GM20431 (cell line): ENCODE data around the gene TMCC1.

Experiments
- in situ Hi-C: fragments of 300-500 bp; cut with MseI, MboI; formaldehyde crosslinking; loops from one replicate; pipeline ENCODE4 v1.15.0; 2020; ENCODE audit warnings: low sequenced_read_pairs; ENCODE audit not compliant: unreplicated experiment

The TMCC1 gene

DNA sequence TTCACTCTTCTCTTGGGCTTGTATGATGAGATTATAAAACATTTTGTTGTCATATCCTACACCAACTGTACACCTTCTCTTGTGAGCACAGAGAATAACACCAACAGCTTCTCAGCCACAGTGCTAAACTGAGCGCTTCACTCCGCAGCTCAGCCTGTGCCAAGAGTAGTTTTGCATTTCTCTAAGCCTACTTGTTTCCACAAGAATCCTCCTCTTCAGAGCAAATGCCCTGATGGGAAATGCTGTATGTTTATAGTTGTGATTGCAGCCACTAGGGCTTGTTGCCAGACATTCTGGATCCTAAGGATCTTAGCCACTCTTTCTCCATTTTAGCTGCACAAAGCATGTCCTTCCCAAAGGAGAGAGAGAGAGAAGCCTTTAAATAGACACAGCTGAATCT lies 148.3 kb downstream of the TMCC1 start:
- in situ Hi-C loops: no loop called here

DNA sequence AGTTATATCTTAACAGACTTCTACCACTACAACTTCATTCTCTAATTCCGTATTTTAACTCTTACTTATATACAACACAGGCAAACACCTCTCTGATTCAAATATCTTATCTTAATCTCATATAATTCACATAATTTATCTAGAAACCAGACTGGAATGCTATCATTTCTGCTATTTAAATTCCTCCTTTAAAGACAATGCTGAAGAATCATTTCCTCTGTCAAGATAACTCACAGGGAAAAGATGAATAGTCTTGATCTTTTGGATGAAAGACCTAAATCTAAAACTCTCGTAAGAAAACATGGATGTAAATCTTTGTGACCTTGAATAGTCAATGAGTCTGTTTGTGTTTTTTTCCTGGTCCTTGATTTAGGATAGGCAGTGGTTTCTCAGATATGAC lies 151.7 kb downstream of the TMCC1 start:
- in situ Hi-C loops: no loop called here

DNA sequence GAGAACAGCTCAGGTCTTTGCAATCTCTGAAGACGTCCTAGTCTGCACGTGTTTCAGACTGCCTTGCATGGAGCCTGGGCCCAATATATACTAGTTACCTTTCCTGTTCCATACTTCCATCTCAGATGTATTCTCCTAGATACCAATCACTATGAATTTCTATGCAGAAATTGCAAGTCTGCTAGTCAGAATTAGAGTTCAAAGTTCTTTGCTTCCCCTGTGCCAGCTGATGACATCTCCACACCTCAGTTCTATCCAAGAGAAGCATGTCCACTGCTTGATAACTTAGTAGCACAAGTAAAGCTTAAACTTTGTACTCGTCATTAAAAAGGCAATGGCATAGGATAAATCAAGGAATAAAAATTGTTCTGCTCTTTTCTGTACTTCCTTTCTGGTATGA lies 153.4 kb downstream of the TMCC1 start:
- in situ Hi-C loops: no loop called here

DNA sequence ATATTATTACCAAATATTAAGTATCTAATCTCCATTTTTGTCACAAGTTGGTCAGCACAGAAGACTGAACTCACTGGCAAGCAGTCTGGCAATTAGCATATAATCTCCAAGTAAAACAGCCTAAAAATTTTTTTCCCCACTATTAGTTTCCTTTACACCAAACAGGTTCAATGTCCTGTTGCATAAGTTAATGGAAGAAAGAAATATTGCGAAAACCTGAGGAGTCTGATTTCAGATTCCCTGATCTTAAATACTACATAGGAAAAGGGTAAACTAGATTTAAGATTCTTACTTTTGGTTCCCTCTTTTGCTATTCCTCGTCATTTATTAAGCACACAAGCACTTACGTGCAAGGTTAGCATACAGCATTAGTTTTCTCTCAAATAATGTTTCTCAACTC lies 153.9 kb downstream of the TMCC1 start:
- in situ Hi-C loops: no loop called here

DNA sequence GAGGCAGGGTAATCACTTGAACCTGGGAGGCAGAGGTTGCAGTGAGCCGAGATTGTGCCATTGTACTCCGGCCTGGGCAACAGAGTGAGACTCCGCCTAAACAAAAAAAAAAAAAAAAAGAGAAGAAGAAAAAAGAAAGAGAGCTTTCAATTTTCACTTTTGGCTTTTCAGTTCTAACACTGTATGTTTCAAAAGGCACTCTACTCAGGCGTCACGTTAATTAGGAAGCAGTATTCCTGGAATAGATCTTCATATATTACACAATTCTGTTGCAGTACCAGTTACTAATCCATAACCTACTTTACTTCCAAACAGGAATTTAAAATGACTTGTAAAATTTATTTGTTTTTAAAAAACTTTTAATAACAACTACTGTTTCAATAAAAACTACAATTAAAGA lies 155.3 kb downstream of the TMCC1 start:
- in situ Hi-C loops: no loop called here

DNA sequence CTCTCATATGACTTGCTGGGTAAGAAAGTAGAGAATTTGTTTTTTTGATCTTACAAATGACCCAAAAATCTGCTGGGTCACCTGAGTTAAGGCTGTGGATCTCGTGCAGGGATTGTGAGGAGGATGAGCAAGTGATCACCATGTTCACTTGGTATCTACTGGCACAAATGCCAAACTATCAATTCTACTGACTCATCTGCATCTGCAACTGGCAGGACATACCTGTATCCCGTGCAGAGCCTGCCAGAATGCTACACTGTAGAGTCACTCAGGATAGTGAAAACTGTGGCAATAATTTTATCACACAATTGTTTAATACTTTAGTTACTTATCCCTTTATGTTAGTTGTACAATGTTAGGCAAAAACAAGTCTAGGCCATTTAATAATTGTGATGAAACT lies 157.4 kb downstream of the TMCC1 start:
- in situ Hi-C loops: no loop called here

DNA sequence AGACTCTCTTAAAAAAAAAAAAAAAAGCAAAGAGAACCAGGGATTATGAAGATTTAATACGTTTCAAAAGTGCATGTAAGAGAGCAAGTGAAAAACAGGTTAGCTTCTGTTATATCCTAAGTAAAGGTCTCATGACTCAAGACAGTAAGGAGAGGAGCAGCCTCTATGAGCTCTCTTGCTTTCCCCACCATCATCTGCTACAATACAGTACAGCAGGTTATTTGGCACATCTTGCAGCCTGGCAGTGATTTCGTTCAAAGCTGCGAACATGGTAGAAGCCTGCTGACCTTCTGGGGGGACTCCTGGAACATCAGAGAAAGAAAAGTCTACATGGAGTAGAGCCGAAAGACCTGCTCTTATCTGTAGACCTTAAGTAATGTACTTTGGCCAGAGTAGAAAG lies 157.9 kb downstream of the TMCC1 start:
- in situ Hi-C loops: no loop called here

DNA sequence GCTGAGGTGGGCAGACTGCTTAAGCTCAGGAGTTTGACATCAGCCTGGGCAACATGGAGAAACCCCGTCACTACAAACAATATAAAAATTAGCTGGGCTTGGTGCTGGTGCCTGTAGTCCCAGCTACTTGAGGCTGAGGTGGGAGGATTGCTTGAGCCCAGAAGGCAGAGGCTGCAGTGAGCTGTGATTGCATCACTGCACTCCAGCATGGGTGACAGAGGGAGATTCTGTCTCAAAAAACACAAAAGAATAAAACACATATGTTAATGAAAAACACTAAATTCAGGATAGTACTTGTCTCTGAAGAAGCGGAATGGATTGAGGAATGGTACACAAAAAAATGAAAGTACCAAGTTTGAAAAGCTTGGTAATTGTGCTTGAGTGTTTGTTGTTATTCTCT lies 159.1 kb downstream of the TMCC1 start:
- in situ Hi-C loops: no loop called here

DNA sequence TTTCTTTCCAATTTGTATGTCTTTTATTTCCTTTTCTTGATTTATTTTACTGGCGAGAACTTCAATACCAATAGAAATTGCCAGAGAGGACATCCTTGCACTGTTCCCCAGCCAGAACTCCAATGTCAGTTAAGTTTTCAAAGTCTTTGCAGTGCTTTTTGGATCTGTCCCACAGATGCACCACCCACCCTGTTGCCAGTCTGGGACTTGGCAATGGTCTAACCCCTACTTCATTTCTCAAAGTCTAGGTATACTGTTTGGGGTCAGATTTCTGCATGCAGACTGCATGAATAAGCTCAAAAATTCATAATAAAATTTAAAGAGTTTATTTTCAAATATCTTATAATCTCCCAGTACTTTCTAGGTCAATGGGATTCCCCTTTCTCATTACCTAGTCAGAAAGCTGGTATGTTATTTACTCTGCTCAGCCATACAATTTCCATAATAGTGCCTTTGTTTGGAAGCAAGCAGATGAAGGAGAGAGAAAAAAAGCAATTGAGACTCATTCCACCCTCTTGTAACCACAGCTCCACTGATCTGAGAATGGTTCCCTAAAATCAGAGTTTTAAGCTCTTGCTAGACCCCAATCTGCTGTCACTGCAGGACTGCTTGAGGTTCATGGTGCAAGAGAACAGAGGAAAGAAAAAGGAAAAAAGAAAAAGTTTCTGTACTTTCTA lies 161.2 kb downstream of the TMCC1 start:
- in situ Hi-C loops: no loop called here

DNA sequence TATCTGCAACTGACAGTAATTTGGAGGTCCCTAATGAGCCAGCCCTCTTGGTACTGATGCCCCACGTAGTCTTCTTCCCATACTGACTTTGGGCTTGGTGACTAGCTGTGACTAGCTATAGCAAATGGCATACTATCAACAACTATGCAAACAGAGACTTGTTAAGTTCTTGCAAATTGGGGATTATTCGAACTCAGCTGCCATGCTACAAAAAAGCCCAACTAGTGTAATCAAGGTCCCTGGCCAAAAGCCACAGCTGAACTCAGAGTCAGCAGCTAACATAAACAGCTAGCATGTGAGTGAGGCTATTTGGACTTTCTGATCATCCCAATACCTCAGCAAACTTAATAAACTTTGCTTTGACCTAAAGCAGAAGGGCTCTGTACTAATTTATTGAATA lies 165.8 kb downstream of the TMCC1 start:
- in situ Hi-C loops: no loop called here

DNA sequence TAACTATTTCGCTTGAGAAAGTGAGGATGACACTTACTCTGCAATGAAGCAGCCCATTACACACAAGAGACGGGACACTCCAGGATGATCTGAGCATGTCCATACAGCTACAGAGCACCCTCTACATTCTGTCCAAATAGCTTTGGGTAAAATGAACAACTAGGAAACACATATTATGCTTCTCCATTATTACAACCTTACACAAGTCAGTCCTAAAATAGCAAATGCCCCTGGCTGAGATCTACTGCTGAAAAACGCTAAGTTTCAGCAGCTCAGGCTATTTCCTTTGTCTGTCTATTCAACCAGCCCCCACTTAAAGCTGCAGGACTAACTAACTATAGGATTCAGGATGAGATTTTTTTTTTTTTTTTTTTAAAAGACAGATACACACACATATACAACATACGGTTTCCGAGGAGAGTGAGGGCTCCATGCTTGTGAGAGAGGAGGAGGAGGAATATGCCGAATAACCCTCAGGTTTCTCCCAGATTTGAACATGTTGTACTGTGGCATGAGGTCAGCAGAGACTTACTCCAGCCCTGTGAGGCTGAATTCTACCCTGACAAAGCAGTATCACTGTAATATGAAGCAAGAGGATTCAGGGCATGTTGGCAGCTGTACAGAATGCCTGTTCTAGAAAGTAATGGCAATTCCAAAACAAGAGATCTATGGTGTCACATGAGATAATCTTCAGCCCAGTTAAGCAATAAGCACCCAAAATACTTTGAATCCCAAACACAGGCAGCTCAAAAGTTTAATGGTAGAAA lies 169.8 kb downstream of the TMCC1 start:
- in situ Hi-C loops: no loop called here

DNA sequence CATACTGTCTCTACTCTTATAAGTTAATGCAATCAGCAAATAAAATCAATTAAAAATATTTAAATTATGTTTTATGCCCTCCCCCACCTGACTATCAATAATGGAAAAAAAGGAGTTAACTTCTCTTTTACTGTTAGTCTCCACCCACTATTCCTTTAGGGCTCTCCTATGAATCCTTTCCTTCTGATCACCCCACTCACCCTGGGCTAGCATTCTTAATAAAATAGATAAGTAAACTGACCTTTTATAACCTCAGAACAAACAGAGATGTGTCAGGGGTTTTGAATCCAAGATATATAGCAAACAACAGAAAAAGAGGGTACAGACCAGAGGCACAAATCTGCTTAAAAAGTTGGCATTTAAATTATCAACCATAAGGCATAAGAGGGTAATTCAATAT lies 171.0 kb downstream of the TMCC1 start:
- in situ Hi-C loops: no loop called here

DNA sequence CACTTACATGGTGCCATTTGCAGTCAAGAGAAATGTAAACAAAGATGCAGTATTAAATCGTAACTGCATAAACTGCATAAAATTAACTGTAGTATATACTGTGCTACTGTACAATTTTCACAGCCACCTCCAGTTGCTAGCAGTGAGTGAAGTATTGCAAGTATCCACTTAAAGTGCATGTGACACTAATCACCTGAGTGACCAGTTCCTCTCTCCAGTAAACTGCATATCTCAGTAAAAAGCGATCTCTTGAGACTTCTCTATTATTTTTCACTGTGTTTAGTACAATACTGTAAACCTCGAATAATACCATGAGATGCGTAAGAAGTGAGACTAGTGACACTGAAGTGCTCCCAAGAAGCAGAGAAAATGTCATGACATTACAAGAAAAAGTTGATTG lies 175.3 kb downstream of the TMCC1 start:
- in situ Hi-C loops: no loop called here

DNA sequence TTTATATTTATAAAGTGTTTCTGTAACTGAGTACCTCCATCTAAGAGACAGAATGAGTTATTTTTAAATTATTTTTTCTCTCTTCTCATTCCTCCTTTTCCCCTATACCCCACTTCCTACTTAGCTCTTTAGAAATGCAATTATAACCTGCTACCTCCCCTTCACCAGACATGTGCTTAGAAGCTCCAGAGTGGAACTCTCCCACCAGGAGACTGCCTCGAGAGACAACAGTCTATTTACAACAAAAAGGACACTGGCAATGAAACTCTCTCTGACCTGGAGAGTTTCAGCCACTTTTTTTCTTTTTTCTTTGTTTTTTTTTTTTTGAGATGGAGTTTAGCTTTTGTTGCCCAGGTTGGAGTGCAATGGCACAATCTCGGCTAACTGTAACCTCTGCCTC lies 177.7 kb downstream of the TMCC1 start:
- in situ Hi-C loops: no loop called here

DNA sequence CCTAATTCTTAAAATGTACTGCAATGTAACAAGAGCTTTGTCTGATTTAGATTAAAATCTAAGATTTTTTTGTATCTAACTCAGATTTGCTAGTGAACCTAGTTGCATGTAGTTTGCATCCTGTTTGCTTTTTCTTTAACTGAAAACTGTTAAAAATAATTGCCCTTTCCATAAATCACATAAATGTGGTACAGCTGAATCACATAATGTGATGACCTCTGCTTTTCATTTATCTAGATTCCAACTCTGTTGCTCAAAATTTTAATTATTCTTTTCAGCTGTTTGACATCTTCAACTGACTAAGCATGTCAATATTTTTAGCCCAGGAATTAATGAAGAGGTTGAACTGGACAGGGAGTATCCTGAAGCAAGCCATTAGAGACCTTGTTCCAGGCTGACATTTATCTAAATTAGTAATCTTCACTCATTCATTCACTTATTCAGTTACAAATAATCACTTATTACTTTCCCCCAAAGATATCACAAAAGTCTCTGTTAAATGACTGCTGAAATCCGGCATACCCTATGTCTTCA lies 185.1 kb downstream of the TMCC1 start:
- in situ Hi-C loops: no loop called here

DNA sequence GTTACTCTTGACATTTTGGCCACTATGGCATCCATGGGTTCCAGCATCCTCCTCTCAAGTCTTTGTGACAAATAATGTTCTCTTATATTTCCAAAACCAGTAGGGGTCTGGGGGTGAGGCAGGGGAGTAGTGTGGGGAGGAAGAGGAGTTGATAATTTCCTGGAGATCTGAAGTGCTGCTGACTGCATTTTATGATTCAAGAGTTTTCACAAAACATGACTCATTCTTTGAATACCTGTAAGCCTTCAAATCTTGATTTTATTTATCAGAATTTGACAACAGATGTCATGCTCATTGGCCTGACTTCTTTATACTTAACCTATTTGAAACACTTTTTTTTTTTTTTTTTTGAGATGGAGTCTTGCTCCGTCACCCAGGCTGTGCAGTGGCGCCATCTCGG lies 188.2 kb downstream of the TMCC1 start:
- in situ Hi-C loops: no loop called here

DNA sequence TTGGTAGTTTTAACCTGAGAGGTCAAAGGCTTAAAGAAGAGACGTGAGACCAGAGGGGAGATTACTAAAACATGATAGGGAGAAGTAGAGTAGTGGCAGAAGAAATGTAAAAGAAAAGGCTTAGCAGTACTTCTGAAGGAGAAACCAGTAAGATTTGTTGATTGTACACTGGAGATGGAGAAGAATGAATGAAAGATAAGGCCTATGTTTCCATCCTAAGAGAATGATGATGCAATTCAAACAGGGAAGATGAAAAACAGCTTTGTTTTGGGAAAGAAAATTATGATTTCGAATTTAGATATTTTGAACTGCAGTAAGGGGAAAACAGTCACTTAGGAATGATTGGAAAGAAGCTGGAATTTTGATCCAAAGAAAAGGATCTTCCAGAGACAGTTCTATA lies 189.6 kb downstream of the TMCC1 start:
- in situ Hi-C loops: no loop called here

DNA sequence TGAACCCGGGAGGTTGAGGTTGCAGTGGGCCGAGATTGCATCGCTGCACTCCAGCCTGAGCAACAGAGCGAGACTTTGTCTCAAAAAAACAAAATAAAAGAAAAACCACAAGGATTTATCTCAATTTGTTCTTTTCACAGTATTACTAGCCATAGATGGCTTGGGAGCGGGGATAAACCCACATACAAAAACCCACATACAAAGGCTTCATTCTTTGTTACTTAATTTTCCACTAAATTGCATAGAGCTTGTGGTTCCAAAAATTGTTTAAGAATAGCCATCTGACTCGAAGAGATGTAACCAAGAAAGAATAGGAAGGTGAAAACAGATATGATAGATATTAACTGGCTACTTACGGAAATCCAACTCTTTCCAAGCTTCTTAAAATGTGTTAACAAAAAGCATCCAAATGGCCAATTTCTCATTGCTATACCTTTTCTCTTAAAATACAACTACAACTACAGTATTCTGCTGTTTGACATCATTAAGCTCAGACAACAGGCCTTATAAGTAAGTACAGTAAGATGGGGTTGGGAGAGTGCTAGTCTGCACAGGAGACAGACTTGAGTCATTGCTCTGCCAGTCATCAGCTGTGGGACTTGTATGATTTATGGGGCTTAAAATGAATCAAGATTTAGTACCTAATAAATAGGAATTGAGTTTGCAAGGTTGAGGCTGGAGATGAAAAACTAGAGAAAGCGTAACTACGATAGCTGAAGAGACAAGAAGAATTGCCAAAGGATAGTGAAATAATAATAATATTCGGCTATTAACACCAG lies 190.4 kb downstream of the TMCC1 start:
- in situ Hi-C loops: no loop called here

DNA sequence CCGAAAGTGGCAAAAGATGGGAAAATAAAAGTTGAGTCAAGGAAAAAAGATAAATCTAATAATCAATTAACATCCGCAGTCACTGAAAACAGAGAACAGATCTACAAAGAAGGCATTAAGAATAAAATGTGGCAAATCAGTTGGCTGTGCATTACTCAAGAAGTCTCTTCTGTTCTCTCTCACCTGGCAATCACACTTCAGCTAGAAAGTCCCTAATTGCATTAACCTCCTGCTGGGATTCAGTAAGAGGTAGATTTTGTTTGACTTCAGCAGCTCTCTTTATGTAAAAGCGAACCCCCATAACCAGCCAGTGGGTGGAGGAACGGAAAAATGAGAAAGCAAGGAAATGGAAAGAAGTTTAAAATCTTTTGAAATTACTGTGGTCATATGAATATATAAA lies 192.3 kb downstream of the TMCC1 start:
- in situ Hi-C loops: no loop called here

DNA sequence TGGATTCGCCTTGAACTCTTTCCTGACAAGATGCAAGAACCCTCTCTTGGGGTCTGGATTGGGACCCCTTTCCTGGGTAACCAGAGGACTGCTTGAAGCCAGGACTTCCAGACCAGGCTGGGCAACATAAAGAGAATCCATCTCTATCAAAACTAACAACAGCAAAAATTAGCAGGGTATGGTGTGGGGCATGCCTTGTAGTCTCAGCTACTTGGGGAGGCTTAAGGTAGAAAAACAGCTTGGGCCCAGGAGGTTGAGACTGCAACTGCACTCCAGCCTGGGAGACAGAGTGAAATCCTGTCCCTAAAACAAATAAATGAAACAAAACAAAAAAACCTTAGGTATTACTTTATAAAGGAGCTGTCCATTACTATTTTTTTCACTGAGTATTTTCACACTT lies 193.9 kb downstream of the TMCC1 start:
- in situ Hi-C loops: no loop called here

DNA sequence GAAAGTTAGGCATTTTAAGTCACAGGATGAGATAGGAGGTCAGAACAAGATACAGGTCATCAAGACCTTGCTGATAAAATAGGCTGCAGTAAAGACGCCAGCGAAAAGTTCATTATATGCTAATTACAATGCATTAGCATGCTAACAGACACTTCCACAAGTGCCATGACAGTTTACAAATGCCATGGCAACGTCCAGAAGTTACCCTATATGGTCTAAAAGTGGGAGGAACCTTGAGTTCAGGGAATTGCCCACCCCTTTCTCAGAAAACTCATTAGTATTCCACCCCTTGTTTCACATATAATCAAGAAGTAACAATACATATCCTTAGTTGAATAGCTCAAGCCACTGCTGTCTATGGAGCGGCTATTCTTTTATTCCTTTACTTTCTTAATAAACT lies 194.3 kb downstream of the TMCC1 start:
- in situ Hi-C loops: no loop called here
